Activated CD4-positive, alpha-beta T cell treated with anti-CD3 and anti-CD28 coated beads for 24 hours (primary cell): ENCODE data around the gene P4HA3.

Experiments used
- DNase-seq, 2 donors: peaks; one replicate each; pipeline ENCODE4 v3.0.0-alpha.2; 2020; ENCODE audit warnings: low read depth in 2 of 2

The P4HA3 gene

GRCh38 chr11:74318241-74318932, 6.9 kb upstream of the P4HA3 start:
- DNase-seq: no peak

GRCh38 chr11:74316772-74317505, 5.5 kb upstream of the P4HA3 start:
- DNase-seq: no peak

- no peak for DNase-seq
These were observed 886 bp upstream of the P4HA3 start for GRCh38 chr11:74312326-74312725.

- no peak for DNase-seq
These were observed 583 bp downstream of the P4HA3 start for GRCh38 chr11:74310857-74311256.

GRCh38 chr11:74307434-74307833, 4.0 kb downstream of the P4HA3 start:
- DNase-seq: no peak

GRCh38 chr11:74306435-74307175, 4.8 kb downstream of the P4HA3 start:
- no peak for DNase-seq

- DNase-seq: no peak
These were observed 12.4 kb downstream of the P4HA3 start for GRCh38 chr11:74299015-74299414.

- DNase-seq: no peak
These were observed 14.0 kb downstream of the P4HA3 start for GRCh38 chr11:74297484-74297883.

GRCh38 chr11:74288911-74289310, 22.5 kb downstream of the P4HA3 start:
- DNase-seq: no peak

- DNase-seq: no peak
These were observed 23.3 kb downstream of the P4HA3 start for GRCh38 chr11:74288161-74288560.

GRCh38 chr11:74284466-74284865, 27.0 kb downstream of the P4HA3 start:
- no peak for DNase-seq

- no peak for DNase-seq
These were observed 27.8 kb downstream of the P4HA3 start for GRCh38 chr11:74283580-74284180.

- DNase-seq: no peak
These were observed 28.5 kb downstream of the P4HA3 start for GRCh38 chr11:74282914-74283371.

- DNase-seq: no peak
These were observed 29.0 kb downstream of the P4HA3 start for GRCh38 chr11:74282421-74282820.

GRCh38 chr11:74280494-74280893, 30.9 kb downstream of the P4HA3 start:
- no peak for DNase-seq

- no peak for DNase-seq
These were observed 32.2 kb downstream of the P4HA3 start for GRCh38 chr11:74279256-74279655.

GRCh38 chr11:74278721-74279161, 32.7 kb downstream of the P4HA3 start:
- DNase-seq: no peak

- DNase-seq: no peak
These were observed 33.3 kb downstream of the P4HA3 start for GRCh38 chr11:74278103-74278502.

GRCh38 chr11:74276581-74276980, 34.9 kb downstream of the P4HA3 start:
- no peak for DNase-seq

GRCh38 chr11:74272276-74272675, 39.2 kb downstream of the P4HA3 start:
- DNase-seq: no peak

- no peak for DNase-seq
These were observed 42.2 kb downstream of the P4HA3 start for GRCh38 chr11:74269161-74269811.

- DNase-seq: no peak
These were observed 43.0 kb downstream of the P4HA3 start for GRCh38 chr11:74268456-74268855.
